ENCODE results near the gene CEPT1. TPM values are rescaled to one million over a fixed set of nuclear protein-coding genes. Genes with fewer than 3 reads are reported as not detected.

The CEPT1 gene
- total and polyA plus RNA-seq, 12 donors, result 6.6 to 19.5 (median 13.1) TPM

DNA sequence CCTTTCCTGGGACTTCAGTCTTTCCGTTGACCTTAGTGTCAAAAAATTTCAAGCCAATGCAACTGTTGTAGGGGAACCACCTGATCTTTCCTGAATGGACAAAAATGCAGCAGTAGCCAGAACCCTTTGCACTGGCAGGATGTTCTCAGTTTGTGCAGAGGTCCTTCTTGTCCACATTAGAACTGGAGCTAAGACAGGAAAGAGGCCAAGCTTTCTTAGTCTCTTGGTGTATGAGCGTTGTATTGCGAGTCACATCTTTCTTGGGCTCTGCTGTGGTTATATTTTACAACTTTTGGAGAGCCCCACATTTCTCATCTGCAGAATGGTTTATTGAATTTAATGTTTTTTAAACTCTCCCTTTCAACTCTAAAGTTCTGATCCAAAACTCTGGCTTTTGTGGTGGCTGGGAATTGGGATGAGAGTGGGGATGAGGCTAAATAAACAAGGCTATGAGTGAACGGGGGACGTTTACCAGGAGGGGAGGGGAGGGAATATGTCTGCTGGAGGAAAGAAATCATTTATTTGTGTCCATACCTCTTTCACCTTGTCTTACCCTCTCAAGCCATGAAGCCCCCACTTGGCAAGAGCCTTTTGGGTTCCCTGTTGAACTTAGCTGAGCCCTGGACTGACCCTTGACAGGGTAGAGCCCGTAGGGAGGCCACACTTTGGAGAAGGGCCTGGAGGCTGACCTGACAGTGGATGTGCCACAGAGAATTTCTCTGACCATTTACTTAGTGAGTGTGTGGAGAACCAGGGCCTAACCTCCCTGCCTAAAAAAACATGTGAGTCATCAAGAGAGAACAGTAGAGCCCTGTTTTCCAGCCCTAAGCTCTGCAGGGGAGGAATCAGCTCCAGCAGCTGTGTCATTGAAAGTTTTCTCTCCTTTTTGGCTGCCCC is 88.1 kb downstream of the CEPT1 start:
- TF ChIP-seq, protein P1, sequence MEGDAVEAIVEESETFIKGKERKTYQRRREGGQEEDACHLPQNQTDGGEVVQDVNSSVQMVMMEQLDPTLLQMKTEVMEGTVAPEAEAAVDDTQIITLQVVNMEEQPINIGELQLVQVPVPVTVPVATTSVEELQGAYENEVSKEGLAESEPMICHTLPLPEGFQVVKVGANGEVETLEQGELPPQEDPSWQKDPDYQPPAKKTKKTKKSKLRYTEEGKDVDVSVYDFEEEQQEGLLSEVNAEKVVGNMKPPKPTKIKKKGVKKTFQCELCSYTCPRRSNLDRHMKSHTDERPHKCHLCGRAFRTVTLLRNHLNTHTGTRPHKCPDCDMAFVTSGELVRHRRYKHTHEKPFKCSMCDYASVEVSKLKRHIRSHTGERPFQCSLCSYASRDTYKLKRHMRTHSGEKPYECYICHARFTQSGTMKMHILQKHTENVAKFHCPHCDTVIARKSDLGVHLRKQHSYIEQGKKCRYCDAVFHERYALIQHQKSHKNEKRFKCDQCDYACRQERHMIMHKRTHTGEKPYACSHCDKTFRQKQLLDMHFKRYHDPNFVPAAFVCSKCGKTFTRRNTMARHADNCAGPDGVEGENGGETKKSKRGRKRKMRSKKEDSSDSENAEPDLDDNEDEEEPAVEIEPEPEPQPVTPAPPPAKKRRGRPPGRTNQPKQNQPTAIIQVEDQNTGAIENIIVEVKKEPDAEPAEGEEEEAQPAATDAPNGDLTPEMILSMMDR (IDR thresholded peaks at IDR 0.05), result no peak
- ATAC-seq (peak; percentile 89 to 96 (median 94)), DNase-seq (peak in 1 of 2 donors; percentile 49)
- H3K4me3 ChIP-seq, result no peak overlapping the region
- H3K27me3 ChIP-seq, result no peaks in the 10 kb centered on the region
- no peaks in the 10 kb centered on the region for H3K36me3 ChIP-seq
- H3K9me3 ChIP-seq, result no peaks in the 10 kb centered on the region
- H3K4me1 ChIP-seq, result peaks cover 0 to 26% (median 0%) of the 10 kb centered on the region in 9 donors
- intact Hi-C loops (cut with DNase I), result loop anchor here in 4 of 10 donors (5.0 to 10.0 kb wide), 3 partner anchors 97 to 537 kb away; no protein-coding TSS in a partner anchor
- 68 to 77% methylated on average over 6 of the region's 6 CpGs for WGBS, 2 donors
- H3K27ac ChIP-seq, result peak overlapping the region in 8 of 10 donors; percentile 29 to 66 (median 60)

DNA sequence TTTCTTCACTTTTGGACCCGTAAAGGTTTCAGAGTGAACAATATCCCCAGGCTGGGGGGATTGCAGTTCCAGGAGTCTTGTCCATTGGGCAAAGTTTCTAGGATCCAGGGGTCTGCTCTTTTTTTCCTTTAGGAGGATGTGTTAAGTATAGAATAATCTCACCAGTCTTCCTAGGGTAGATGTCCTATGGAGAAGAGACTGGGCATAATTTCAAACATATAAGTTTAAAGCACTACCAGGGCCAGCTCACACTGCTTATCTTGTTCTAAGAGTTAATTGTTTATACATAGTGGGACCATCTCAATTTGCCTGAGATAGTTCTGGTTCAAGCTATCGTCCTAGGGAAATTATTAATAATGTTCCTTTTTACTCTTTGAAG is 88.7 kb downstream of the CEPT1 start:
- Histone ChIP-seq H3K27me3 (no peaks in the 10 kb centered on the region), H3K36me3 (no peaks in the 10 kb centered on the region), H3K4me1 (peaks cover 0 to 22% (median 0%) of the 10 kb centered on the region in 9 donors), H3K4me3 (no peak overlapping the region), H3K9me3 (no peaks in the 10 kb centered on the region), H3K27ac (peak overlapping the region in 7 of 10 donors; percentile 29 to 66 (median 59))
- DNase-seq (no peak), ATAC-seq (no peak)
- intact Hi-C loops (cut with DNase I), result loop anchor here in 4 of 10 donors (5.0 to 10.0 kb wide), 3 partner anchors 96 to 536 kb away; no protein-coding TSS in a partner anchor
- WGBS, 2 donors, result 59 to 67% methylated on average over 2 of the region's 2 CpGs
- TF ChIP-seq, protein P1 (IDR thresholded peaks at IDR 0.05), result no peak

GRCh38 chr1:111232134-111232533 is 92.1 kb downstream of the CEPT1 start:
- H3K4me3 ChIP-seq, result no peak overlapping the region
- peaks cover 0 to 10% (median 0%) of the 10 kb centered on the region in 7 donors for H3K27me3 ChIP-seq
- H3K36me3 ChIP-seq, result no peaks in the 10 kb centered on the region
- intact Hi-C loops (cut with DNase I), result no loop called here
- ATAC-seq, result no peak
- H3K4me1 ChIP-seq, result peaks cover 0 to 21% (median 4%) of the 10 kb centered on the region in 9 donors
- 91 to 98% methylated on average over 3 of the region's 3 CpGs for WGBS, 2 donors
- DNase-seq, result no peak
- TF ChIP-seq, protein P1 (IDR thresholded peaks at IDR 0.05), result no peak
- H3K9me3 ChIP-seq, result no peaks in the 10 kb centered on the region
- H3K27ac ChIP-seq, result no peak overlapping the region

DNA sequence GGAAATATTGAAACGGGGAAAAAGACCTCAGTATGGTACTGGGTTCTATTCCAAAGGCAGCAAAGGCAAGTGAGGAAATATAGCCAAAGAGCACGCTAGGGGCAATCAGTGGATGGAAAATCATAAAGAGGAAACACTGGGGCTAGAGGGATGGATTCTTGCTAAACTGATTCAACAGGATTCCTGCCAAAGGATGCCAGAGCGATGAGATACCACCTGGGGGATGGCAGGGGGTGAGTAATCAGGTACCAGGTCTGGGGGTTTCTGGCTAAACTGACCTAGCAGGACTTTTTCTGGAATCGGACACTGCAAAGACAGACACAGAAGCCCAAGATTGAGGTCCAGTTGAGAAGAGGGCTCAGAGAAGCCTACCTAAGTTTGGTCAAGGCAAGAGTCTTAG is 94.2 kb downstream of the CEPT1 start:
- peaks cover 0 to 7% (median 0%) of the 10 kb centered on the region in 9 donors for H3K4me1 ChIP-seq
- intact Hi-C loops (cut with DNase I), result no loop called here
- H3K27ac ChIP-seq, result no peak overlapping the region
- no peaks in the 10 kb centered on the region for H3K36me3 ChIP-seq
- H3K4me3 ChIP-seq, result no peak overlapping the region
- H3K27me3 ChIP-seq, result peaks cover 0 to 10% (median 0%) of the 10 kb centered on the region in 7 donors
- TF ChIP-seq, protein P1 (IDR thresholded peaks at IDR 0.05), result no peak
- no peaks in the 10 kb centered on the region for H3K9me3 ChIP-seq
- no peak for DNase-seq
- WGBS, 2 donors, result 86 to 90% methylated on average over 4 of the region's 4 CpGs
- ATAC-seq, result no peak

Other genes starting within 250 kb of the CEPT1 start
- gene LRIF1, start 176.3 kb upstream of the CEPT1 start, total RNA-seq, result 10 to 100 TPM; 13.8 to 21.3 (median 16.0) TPM
- 10 to 100 TPM in 1 of 2 donors, 1 to 10 TPM in 1; 7.2 to 13.8 TPM for gene LRIF1, start 176.3 kb upstream of the CEPT1 start, polyA plus RNA-seq
- gene DRAM2, start 130 bp upstream of the CEPT1 start, total RNA-seq, result 10 to 100 TPM; 26.7 to 49.5 (median 34.6) TPM
- gene DRAM2, start 130 bp upstream of the CEPT1 start, polyA plus RNA-seq, result 10 to 100 TPM; 33.8 to 35.1 TPM
- gene DENND2D, start 60.4 kb downstream of the CEPT1 start, total RNA-seq, result 10 to 100 TPM in 1 of 10 donors, 1 to 10 TPM in 3, under 1 TPM in 6; 0.46 to 11.9 (median 0.85) TPM
- 1 to 10 TPM; 1.1 to 2.3 TPM for gene DENND2D, start 60.4 kb downstream of the CEPT1 start, polyA plus RNA-seq
- 1 to 10 TPM in 8 of 10 donors, under 1 TPM in 1, not detected in 1; 0.78 to 5.6 (median 2.1) TPM for gene CHI3L2, start 87.5 kb downstream of the CEPT1 start, total RNA-seq
- gene CHI3L2, start 87.5 kb downstream of the CEPT1 start, polyA plus RNA-seq, result 1 to 10 TPM; 3.4 to 9.4 TPM
- gene CHIA, start 150.6 kb downstream of the CEPT1 start, total RNA-seq, result not detected
- under 1 TPM in 1 of 2 donors, not detected in 1; 0.30 TPM for gene CHIA, start 150.6 kb downstream of the CEPT1 start, polyA plus RNA-seq